ENCODE results near the gene MAGI2.
A peak's percentile ranks its signal among the peaks of the same experiment; 100 is the strongest.

The MAGI2 gene

DNA sequence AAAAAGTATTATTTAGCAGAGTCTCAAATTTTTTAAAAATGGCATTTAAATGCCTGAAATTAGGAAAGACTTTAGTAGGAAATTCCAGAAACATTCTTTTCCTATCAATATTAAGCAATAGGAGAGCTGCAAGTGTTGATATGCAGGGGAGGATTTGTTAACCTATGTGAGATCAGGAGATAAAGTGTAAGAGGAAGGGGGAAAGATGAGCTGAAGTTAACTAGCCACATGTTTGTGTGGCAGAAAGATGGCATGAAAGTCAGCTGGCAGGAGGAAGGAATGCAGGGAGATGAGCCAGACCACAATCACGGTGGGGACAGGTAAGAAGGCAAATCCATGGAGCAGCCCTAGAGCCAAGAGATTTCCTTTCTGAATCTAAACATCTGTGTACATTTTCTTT, 303.6 kb downstream of the MAGI2 start:
- DNase-seq (ENCODE audit: low read depth): no peak
- TF ChIP-seq, protein P1, sequence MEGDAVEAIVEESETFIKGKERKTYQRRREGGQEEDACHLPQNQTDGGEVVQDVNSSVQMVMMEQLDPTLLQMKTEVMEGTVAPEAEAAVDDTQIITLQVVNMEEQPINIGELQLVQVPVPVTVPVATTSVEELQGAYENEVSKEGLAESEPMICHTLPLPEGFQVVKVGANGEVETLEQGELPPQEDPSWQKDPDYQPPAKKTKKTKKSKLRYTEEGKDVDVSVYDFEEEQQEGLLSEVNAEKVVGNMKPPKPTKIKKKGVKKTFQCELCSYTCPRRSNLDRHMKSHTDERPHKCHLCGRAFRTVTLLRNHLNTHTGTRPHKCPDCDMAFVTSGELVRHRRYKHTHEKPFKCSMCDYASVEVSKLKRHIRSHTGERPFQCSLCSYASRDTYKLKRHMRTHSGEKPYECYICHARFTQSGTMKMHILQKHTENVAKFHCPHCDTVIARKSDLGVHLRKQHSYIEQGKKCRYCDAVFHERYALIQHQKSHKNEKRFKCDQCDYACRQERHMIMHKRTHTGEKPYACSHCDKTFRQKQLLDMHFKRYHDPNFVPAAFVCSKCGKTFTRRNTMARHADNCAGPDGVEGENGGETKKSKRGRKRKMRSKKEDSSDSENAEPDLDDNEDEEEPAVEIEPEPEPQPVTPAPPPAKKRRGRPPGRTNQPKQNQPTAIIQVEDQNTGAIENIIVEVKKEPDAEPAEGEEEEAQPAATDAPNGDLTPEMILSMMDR (conservative IDR thresholded peaks at IDR 0.05; ENCODE audit: low read depth, low read length): no peak
- no peak overlapping the region for H3K4me3 ChIP-seq (ENCODE audit: low read depth, low read length)

DNA sequence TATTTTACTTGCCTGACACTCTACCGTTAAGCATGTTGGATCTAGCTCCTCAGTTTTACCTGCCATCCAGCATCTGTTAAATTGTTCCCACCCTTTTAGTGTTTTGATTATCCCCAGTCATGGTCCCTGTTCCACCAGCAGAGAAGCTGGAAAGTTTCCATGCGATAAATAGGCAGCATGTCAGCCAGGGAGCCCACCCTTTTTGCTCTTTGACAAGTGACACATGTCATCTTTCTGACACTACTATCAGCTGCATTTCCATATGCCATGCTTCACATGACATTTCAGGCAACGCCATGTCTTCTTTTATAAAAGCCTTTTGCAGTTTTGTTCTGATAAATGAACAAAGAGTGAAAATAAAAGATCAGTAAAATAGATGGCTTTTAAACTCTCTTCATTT, 310.8 kb downstream of the MAGI2 start:
- no peak for DNase-seq (ENCODE audit: low read depth)
- no peak overlapping the region for H3K4me3 ChIP-seq (ENCODE audit: low read depth, low read length)
- TF ChIP-seq, protein P1 (conservative IDR thresholded peaks at IDR 0.05; ENCODE audit: low read depth, low read length): no peak

DNA sequence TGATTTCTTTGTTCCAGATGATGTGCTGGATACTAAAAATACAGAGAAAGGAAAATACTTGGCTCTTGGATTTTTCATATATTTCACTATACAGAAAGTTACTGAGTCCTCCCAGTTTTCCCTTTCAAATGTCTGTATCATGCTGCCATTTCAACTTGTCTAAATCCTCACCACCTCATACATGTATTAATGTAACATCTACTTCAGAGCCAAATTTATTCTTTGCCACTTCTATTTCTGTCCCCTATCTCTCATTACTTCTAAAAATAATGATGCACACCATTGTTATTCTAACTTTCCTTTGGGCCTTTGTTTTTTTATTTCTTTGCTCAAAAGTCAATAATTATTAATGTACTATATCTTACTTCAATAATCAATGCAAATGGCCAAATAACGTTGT, 312.2 kb downstream of the MAGI2 start:
- H3K4me3 ChIP-seq (ENCODE audit: low read depth, low read length): no peak overlapping the region
- no peak for DNase-seq (ENCODE audit: low read depth)
- TF ChIP-seq, protein P1 (conservative IDR thresholded peaks at IDR 0.05; ENCODE audit: low read depth, low read length): no peak

DNA sequence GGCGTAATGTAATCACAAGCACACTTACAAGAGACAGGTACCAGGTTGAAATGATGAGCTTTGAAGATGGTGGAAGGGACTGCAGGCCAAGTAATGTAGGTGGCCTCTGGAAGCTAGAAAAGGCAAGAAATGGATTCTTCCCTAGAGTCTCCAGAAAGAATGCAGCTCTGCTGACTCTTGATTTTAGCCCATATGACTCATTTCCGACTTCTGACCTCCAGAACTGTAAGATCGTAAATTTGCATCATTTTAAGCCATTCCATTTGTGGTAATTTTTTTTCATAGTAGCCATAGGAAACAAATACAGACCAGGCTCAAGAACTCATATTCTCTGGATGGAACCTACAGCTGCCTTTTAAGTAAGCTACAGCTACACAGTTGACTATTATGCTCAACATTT, 315.5 kb downstream of the MAGI2 start:
- peak; percentile 79 for DNase-seq (ENCODE audit: low read depth)
- TF ChIP-seq, protein P1 (conservative IDR thresholded peaks at IDR 0.05; ENCODE audit: low read depth, low read length): no peak
- no peak overlapping the region for H3K4me3 ChIP-seq (ENCODE audit: low read depth, low read length)

GRCh38 chr7:79132844-79133451, 320.5 kb downstream of the MAGI2 start:
- no peak overlapping the region for H3K4me3 ChIP-seq (ENCODE audit: low read depth, low read length)
- peak; percentile 4 for DNase-seq (ENCODE audit: low read depth)
- TF ChIP-seq, protein P1 (conservative IDR thresholded peaks at IDR 0.05; ENCODE audit: low read depth, low read length): no peak

DNA sequence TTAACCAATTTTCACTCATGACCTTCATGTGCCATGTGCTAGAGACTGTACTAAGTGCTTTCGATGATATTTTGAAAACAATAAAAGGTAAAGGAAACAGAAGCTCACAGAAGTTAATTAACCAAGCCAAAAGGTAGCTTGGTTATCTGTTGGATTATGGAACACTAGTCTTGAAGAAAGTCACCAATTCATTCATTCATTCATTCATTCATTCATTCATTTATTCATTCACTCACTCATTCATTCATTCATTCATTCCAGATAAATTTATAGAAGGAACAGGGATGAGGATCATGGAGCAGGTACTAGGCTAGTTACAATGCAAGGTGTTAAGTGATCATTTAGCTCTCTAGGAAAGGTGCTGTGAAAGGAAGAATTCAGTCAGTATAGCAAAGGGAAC, 322.8 kb downstream of the MAGI2 start:
- no peak overlapping the region for H3K4me3 ChIP-seq (ENCODE audit: low read depth, low read length)
- TF ChIP-seq, protein P1 (conservative IDR thresholded peaks at IDR 0.05; ENCODE audit: low read depth, low read length): no peak

DNA sequence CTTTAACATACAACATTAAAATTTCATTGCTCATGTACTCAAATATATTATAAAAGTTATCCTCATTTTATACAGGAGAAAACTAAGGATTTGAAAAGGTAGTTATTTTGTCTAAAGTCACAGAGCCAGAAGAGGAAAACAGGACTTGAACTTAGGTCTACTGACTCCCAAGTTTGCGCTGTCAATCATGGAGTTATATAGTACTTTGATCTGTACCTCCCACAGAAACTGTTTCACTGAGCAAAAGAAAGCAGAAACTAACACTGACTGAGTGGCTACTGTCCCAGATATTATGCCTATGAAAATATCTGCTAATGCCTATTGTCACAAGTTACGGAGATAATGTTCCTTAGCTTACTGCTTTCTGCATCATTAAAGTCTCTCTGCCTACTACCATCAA, 329.1 kb downstream of the MAGI2 start:
- TF ChIP-seq, protein P1 (conservative IDR thresholded peaks at IDR 0.05; ENCODE audit: low read depth, low read length): no peak
- H3K4me3 ChIP-seq (ENCODE audit: low read depth, low read length): no peak overlapping the region
- no peak for DNase-seq (ENCODE audit: low read depth)

More for the DNA sequence above, 322.8 kb downstream of the MAGI2 start:
- DNase-seq (ENCODE audit: low read depth): no peak

Data from choroid plexus epithelial cell (primary cell).